Smooth muscle cell of the brain vasculature (primary cell): ENCODE data around the gene TMPRSS3.

ENCODE experiments used
- DNase-seq: peaks from one replicate; pipeline ENCODE4 v3.0.0-alpha.2; 2012; ENCODE audit warnings: low read depth, low spot score

Gene TMPRSS3

DNA sequence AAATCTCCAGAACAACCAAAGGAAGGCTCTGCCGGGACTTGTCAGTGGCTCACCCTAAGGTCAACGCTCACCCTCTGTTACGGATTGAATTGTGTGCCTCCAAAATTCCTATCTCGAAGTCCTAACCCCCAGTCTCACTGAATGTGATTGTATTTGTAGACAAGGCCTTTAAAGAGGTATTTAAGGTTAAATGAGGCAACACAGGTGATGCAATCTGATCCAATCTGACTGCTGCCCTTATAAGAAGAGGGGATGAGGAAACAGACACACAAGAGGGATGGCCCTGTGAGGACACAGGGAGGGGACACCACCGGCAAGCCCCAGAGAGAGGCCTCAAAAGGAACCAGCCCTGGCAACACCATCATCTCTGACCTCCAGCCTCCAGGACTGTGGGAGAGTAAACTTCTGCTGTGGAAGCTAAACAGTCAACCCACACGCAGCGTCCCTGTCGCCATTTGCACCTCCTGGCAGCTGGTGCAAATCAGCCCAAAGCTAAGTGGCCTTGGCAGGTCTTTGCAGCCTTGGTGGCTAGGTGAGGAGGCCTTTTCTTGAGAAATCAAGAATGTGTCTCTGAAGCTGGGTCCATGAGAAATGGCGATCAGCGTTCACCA lies 32.1 kb upstream of the TMPRSS3 start:
- DNase-seq, result no peak

- DNase-seq, result no peak
Observed at GRCh38 chr21:42426876-42427480, 31.1 kb upstream of the TMPRSS3 start.

DNA sequence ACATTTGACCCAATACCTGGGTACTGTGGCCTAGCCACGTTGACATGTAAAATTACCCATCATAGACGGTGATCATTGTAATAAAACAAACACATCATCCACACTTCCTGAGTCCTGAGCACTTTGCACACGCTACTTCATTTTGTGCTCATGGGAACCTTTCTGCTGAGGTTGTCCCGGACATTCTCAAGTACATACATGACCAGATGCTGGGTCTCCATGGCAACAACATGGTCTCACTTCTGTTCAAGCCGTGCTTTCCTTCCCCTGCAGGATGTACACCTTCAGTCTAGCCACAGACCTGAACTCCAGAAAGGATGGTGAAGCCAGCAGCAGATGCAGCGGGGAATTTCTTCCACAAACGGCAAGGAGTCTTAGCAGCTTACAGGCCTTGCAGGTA lies 30.6 kb upstream of the TMPRSS3 start:
- DNase-seq, result no peak

- DNase-seq, result no peak
Observed at GRCh38 chr21:42425591-42425990, 29.7 kb upstream of the TMPRSS3 start.

- no peak for DNase-seq
Observed at GRCh38 chr21:42424914-42425541, 29.2 kb upstream of the TMPRSS3 start.

- DNase-seq, result no peak
Observed at GRCh38 chr21:42423685-42424084, 27.8 kb upstream of the TMPRSS3 start.

GRCh38 chr21:42423197-42423675 lies 27.4 kb upstream of the TMPRSS3 start:
- DNase-seq, result no peak

DNA sequence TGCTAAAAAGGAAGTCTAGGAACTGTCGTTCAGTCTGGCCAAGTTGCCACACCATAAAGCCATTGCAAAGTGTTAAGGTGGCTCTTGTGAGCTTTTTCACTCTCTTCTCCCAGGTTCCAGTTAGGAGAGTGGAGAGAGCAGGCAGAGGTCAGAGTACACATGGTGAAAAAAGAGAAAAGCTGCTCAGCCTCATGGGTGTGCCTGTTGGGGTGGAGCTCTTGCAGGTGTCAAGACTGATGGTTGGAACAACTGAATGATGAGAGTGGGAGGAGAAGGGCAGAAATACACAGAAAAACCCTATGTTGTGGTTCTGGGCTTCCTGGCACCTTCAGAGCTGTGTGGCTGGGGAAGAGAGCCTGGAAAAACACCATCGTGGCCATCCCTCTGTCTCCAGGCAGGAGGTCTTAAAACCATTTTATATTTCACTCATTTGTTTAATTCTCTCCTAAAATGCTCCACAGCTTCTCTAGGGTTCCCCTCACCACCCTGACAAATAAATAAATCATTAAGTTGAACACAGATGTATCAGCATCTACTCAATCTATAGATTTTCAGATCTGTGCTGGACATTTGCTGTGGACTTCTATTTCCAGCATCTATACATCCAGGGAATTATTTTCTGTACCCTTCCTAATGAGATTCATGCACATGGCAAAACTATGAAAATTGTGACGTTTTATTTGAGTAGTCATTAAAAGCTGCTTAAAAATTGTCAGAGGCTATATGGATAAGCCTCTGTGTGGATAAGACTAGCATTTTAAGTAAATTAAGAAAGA lies 25.4 kb upstream of the TMPRSS3 start:
- DNase-seq, result no peak

- no peak for DNase-seq
Observed at GRCh38 chr21:42419845-42420244, 24.0 kb upstream of the TMPRSS3 start.

DNA sequence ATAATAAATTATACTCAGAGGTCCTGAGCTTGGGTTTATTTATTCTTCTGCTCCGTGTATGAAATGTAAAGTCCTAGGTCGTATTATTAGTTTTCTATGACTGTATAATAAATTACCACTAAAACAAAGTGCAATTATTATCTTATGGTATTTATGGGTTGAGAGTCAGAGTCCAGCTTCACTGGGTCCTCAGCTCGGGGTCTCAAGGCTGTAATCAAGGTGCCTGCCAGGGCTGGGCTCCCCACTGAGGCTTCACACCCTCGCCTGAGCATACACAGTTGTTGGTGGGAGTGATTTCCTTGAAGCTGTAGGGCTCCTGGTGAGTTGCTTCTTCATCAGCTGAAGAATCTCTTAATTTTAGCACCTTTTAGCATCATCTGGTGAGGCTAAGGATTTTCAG lies 23.0 kb upstream of the TMPRSS3 start:
- DNase-seq, result no peak

DNA sequence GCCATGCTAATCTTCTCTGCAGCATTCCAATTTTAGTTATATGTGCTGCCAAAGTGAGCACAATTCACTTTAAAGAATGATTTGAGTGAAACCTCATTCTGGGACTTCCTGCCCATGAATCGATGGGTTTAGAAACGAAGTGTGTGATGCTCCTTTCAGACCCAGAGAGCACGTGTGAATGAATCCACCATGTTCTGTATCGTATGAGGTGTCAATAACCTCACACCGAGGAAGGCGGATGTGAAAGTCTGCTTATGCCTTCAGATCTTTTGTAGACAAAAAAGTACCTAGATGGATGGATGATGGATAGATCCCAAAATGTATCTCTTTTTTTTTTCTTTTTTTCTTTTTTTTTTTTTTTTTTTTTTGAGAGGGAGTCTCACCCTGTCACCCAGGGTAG lies 21.7 kb upstream of the TMPRSS3 start:
- no peak for DNase-seq

- no peak for DNase-seq
Observed at GRCh38 chr21:42414928-42415769, 19.3 kb upstream of the TMPRSS3 start.

DNA sequence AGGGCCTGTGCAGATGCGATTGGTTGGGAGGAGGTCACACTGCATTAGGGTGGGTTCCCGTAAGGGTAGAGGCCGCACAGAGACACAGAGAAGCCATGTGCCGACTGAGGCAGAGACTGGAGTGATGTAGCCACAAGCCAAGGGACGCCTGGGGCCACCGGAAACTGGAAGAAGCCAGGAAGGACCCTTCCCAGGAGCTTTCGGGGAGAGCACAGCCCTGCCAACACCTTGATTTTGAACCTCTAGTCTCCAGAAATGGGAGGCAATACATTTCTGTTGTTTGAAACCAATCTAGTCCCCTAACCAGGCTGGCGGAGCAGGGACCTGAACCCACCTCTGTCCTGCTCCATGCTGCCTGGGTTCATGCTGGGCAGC lies 18.7 kb upstream of the TMPRSS3 start:
- no peak for DNase-seq

GRCh38 chr21:42414066-42414465 lies 18.2 kb upstream of the TMPRSS3 start:
- DNase-seq, result no peak

GRCh38 chr21:42413500-42413899 lies 17.6 kb upstream of the TMPRSS3 start:
- DNase-seq, result no peak

GRCh38 chr21:42413093-42413492 lies 17.2 kb upstream of the TMPRSS3 start:
- no peak for DNase-seq

- DNase-seq, result no peak
Observed at GRCh38 chr21:42412636-42412933, 16.7 kb upstream of the TMPRSS3 start.

DNA sequence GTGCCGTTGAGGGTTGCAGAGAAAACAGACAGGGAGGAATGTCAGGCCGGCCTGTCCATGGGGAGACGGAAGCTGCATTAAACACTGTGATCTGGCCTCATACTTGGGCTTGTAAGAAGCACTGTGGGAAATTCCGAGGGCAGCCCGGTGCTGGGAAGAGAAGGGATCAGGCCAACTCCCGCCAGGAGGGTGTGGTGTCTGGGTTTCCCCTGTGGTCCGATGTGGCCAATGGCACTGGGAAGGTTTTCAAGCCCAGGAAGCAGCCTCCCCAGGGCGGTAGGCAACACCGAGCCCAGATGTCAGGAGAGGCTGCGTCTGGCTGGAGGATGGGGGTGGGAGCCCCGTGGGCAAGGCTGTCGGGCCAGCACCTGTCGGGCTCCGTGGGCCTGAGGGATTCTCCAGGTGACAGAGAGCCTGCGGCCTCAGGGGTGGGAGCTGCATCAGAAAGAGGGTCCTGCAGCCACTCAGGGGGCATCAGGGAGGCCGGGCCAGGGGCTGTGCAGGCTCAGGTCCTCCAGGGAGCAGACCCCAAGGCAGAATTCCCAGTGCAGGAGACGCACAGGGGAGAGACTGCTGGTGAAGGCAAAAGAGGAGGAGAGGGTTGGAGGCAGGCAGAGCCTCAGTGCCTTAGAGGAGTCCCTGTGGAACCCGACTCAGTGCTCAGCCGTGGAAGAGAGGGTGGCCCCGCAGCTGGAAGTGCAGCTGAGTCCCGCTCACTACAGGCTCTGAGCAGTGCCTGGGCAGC lies 16.2 kb upstream of the TMPRSS3 start:
- DNase-seq, result no peak

GRCh38 chr21:42411197-42411869 lies 15.5 kb upstream of the TMPRSS3 start:
- no peak for DNase-seq

GRCh38 chr21:42409366-42409765 lies 13.5 kb upstream of the TMPRSS3 start:
- DNase-seq, result no peak
